HL-60 (cell line): ENCODE data around the gene IKZF3.

Experiments
- DNase-seq, 2 experiments: peaks; one replicate each; pipeline ENCODE4 v3.0.0-alpha.2; 2010 to 2020; ENCODE audit warnings: low read depth in 1 of 2, low spot score in 1 of 2
- H3K27ac ChIP-seq: fragments of 250-450 bp; sonication (Bioruptor Pico); replicated peaks from 2 replicates; pipeline ENCODE4 v1.5.1; 2020; ENCODE audit warnings: mild to moderate bottlenecking, moderate library complexity
- H3K27me3 ChIP-seq: fragments of 250-450 bp; sonication (Bioruptor Pico); 2 replicates; pipeline ENCODE4 v1.5.1; 2021; ENCODE audit warnings: mild to moderate bottlenecking, moderate library complexity; ENCODE audit not compliant: insufficient read depth, poor library complexity, severe bottlenecking
- H3K4me3 ChIP-seq: replicated peaks from 2 replicates; pipeline ENCODE4 v1.5.1; 2011; ENCODE audit warnings: mild to moderate bottlenecking, control low read depth, low read length; ENCODE audit not compliant: insufficient read depth
- GABPA ChIP-seq: IDR thresholded peaks from 2 replicates; pipeline ENCODE4 v1.6.1; 2012; ENCODE audit warnings: low read depth
- POLR2AphosphoS5 ChIP-seq: IDR thresholded peaks from 2 replicates; pipeline ENCODE4 v1.6.1; 2012; ENCODE audit warnings: low read depth
- SPI1 ChIP-seq: IDR thresholded peaks from 2 replicates; pipeline ENCODE4 v1.6.1; 2012; ENCODE audit warnings: low read depth, mild to moderate bottlenecking, borderline replicate concordance
- TF ChIP-seq, protein P1 (sequence below): IDR thresholded peaks from one replicate; pipeline ENCODE4 v1.5.1; 2011; ENCODE audit warnings: low read length, control low read depth, inconsistent platforms; ENCODE audit not compliant: insufficient read depth
- TF ChIP-seq, protein P2 (sequence below): IDR thresholded peaks from 2 replicates; pipeline ENCODE4 v1.6.1; 2012; ENCODE audit warnings: low read depth; ENCODE audit not compliant: insufficient replicate concordance

The IKZF3 gene

DNA sequence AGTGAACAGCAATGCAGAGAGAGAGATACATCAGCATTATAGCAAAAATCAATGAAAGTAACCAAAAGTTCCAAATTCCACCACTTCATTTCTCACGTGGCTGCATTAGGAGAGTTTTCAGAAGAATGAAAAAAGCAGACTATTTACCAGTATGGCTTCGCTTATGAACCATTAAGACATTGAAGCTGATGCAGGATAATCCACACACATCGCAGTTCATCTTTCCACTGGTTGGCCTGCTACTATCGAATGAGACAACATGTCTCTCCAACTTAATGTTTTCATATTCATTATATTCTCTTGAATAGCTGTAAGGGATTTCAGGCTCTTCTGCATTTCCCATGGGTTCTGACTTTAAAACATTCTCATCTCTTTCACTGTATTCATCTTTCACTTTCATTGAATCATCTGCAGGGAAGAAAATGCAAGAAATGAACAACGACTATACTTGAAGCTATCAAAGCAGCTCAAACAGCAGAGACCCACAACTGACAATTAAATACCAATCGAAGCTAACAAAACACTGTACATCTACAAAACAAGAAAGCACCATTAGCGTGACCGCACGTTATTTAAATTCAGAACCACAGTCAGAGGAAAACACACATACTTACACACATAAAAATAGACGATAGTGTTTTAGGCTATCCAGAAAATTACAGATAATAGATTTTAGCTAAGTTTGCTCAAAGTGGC, 71.4 kb downstream of the IKZF3 start:
- H3K27ac ChIP-seq: no peak overlapping the region
- no peak for TF ChIP-seq SPI1
- TF ChIP-seq, protein P1, sequence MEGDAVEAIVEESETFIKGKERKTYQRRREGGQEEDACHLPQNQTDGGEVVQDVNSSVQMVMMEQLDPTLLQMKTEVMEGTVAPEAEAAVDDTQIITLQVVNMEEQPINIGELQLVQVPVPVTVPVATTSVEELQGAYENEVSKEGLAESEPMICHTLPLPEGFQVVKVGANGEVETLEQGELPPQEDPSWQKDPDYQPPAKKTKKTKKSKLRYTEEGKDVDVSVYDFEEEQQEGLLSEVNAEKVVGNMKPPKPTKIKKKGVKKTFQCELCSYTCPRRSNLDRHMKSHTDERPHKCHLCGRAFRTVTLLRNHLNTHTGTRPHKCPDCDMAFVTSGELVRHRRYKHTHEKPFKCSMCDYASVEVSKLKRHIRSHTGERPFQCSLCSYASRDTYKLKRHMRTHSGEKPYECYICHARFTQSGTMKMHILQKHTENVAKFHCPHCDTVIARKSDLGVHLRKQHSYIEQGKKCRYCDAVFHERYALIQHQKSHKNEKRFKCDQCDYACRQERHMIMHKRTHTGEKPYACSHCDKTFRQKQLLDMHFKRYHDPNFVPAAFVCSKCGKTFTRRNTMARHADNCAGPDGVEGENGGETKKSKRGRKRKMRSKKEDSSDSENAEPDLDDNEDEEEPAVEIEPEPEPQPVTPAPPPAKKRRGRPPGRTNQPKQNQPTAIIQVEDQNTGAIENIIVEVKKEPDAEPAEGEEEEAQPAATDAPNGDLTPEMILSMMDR: no peak
- no peaks in the 10 kb centered on the region for H3K27me3 ChIP-seq
- DNase-seq: no peak
- H3K4me3 ChIP-seq: no peak overlapping the region

DNA sequence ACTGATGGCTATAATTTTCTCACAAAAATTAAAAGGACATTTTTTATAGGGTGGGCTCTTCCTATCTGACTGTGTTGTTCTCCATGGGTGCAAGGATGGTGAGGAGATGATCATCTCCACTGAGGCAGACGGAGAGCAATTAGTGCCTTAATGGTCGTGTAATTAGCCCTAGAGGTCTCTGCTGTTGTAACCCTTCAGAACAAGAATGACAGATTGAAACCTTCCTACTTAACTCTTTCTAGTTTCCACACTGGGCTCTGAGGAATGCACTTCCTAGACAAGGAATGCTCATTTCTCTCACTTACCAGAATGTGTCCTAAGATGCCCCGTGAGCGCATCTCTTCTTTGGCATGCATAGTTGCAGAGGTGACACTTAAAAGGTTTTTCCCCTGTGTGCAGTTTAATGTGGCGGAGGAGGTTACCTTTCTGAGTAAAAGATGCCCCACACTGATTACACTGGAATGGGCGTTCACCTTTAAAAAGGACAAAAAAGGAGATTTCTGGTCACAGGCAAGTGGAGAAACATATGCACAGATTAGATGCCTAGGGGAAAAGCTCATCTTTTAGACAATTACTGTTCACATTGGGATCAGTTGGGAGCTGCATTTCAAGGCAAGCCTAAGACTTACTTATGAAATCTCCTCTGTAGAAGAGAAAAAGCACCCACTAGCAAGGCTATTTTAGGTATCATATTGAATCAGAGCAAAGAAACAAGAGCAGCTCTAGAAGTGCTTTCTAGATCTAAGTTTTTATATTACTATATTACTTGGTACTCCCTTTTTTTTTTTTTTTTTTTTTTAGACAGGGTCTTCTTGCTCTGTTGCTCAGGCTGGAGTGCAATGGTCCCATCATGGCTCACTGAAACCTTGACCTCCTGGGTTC, 72.8 kb downstream of the IKZF3 start:
- Histone ChIP-seq H3K27ac (no peak overlapping the region), H3K4me3 (no peak overlapping the region), H3K27me3 (no peaks in the 10 kb centered on the region)
- no peak for TF ChIP-seq SPI1
- TF ChIP-seq, protein P2, sequence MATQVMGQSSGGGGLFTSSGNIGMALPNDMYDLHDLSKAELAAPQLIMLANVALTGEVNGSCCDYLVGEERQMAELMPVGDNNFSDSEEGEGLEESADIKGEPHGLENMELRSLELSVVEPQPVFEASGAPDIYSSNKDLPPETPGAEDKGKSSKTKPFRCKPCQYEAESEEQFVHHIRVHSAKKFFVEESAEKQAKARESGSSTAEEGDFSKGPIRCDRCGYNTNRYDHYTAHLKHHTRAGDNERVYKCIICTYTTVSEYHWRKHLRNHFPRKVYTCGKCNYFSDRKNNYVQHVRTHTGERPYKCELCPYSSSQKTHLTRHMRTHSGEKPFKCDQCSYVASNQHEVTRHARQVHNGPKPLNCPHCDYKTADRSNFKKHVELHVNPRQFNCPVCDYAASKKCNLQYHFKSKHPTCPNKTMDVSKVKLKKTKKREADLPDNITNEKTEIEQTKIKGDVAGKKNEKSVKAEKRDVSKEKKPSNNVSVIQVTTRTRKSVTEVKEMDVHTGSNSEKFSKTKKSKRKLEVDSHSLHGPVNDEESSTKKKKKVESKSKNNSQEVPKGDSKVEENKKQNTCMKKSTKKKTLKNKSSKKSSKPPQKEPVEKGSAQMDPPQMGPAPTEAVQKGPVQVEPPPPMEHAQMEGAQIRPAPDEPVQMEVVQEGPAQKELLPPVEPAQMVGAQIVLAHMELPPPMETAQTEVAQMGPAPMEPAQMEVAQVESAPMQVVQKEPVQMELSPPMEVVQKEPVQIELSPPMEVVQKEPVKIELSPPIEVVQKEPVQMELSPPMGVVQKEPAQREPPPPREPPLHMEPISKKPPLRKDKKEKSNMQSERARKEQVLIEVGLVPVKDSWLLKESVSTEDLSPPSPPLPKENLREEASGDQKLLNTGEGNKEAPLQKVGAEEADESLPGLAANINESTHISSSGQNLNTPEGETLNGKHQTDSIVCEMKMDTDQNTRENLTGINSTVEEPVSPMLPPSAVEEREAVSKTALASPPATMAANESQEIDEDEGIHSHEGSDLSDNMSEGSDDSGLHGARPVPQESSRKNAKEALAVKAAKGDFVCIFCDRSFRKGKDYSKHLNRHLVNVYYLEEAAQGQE: no peak
- no peak for TF ChIP-seq POLR2AphosphoS5
- no peak for TF ChIP-seq GABPA
- TF ChIP-seq, protein P1: no peak
- DNase-seq: no peak

DNA sequence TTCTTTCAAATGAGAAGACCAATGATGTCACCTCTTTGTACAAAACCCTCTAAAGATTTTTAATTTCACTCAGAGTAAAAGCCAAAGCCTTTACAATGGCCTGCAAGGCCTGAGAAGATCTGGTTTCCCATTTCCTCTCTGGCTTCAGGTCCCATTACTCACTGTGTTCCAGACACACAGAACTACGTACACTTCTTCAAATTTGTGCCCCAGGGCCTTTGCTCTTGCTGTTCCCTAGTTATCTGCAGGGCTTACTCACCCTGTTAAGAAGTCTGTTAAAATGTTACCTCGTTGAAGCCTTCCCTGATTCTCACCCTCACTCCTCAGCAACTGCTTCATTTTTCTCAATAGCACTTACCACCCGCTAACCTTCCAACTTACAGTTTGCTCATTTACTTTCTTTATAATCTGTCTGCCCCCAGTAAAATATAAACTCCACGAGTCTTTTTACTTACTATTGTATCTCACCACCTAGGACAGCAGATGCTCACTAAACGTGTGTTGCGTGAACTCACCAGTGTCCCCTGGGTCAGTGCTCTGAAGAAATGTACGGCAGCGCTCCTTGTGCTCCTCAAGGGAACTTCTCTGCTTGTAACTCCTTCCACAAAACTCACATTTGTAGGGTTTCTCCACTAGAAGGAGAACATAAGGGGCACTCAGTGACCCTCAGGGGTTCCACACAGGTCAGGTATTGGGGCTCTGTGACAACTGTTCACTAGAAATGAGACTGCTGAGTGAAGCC, 76.2 kb downstream of the IKZF3 start:
- DNase-seq: no peak
- Histone ChIP-seq H3K4me3 (no peak overlapping the region), H3K27ac (no peak overlapping the region), H3K27me3 (no peaks in the 10 kb centered on the region)
- TF ChIP-seq, protein P2: no peak
- TF ChIP-seq GABPA (no peak), POLR2AphosphoS5 (no peak)
- TF ChIP-seq, protein P1: no peak
